ENCODE data around the gene MAT2A. TPM values are rescaled to one million over a fixed set of nuclear protein-coding genes. Genes with fewer than 3 reads are reported as not detected.
"Not testable (repeated sequence)": the region's sequence is repeated elsewhere in the genome, so short reads cannot be mapped to it uniquely, and the experiment has no call there.

MAT2A gene
- total RNA-seq, 1 donor: 124 TPM

DNA sequence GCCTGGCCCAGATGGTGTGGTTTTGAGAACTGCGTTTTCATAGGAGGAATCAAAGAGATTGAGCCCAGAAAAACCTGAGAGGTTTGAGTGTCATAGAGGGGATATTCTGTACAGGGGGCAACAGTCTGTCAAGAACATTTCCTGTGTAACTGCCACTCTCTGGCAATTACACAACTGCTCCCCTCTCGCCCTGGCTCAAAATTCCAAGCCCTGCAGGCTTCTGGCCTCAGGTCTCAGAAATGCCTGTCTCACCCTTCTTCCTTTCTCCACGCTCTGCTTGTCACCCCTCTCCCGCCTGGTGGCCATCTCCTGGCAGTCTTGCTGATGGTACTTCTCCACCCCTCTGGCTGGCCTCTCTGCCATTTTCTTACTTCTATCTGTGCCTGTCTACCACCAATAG is 49.3 kb downstream of the MAT2A start:
- DNase-seq (ENCODE audit: low read depth): no peak
- H3K4me3 ChIP-seq (ENCODE audit: low read depth, low read length): no peak overlapping the region
- TF ChIP-seq, protein P1, sequence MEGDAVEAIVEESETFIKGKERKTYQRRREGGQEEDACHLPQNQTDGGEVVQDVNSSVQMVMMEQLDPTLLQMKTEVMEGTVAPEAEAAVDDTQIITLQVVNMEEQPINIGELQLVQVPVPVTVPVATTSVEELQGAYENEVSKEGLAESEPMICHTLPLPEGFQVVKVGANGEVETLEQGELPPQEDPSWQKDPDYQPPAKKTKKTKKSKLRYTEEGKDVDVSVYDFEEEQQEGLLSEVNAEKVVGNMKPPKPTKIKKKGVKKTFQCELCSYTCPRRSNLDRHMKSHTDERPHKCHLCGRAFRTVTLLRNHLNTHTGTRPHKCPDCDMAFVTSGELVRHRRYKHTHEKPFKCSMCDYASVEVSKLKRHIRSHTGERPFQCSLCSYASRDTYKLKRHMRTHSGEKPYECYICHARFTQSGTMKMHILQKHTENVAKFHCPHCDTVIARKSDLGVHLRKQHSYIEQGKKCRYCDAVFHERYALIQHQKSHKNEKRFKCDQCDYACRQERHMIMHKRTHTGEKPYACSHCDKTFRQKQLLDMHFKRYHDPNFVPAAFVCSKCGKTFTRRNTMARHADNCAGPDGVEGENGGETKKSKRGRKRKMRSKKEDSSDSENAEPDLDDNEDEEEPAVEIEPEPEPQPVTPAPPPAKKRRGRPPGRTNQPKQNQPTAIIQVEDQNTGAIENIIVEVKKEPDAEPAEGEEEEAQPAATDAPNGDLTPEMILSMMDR (IDR thresholded peaks at IDR 0.05; ENCODE audit: insufficient read depth, low read depth, low read length): no peak

DNA sequence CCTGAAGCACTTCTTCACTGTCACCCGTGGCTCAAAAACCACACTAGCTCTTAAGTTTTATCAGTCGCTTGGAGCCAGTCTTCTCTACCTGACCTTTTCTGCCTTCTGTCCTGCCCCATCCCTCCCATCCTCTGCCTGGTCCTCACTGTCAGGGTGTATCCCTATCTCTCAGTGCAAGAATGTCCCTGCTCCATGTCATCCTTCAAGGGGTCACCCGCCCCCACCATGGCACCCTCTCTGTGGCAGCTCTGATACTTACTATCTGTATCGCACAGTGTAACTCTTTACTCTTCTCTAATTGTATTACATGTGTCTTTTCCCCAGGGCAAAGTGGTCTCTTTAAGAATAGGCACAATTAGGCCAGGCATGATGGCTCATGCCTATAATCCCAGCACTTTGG is 49.7 kb downstream of the MAT2A start:
- TF ChIP-seq, protein P1 (IDR thresholded peaks at IDR 0.05; ENCODE audit: insufficient read depth, low read depth, low read length): no peak
- no peak for DNase-seq (ENCODE audit: low read depth)
- H3K4me3 ChIP-seq (ENCODE audit: low read depth, low read length): no peak overlapping the region

DNA sequence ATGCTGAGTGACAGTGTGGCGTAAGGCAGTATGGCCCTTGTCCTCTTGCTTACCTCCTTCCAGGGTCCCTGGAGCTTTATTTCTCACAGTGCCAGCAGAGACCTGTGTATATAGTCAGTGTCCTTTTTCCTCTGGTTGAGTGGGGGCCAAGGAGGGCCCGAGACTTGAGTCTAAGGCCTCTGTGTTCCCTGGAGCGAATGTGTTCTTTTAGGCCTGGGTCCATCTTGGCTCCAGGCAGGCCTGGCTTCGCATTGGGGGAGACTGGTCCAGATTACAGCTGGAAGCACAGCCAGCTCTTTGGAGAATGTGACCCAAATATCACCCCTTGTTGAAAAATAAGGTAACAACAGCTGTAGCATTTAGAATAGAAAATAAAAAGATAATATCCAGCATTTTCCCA is 50.2 kb downstream of the MAT2A start:
- no peak for DNase-seq (ENCODE audit: low read depth)
- TF ChIP-seq, protein P1 (IDR thresholded peaks at IDR 0.05; ENCODE audit: insufficient read depth, low read depth, low read length): no peak
- H3K4me3 ChIP-seq (ENCODE audit: low read depth, low read length): no peak overlapping the region

DNA sequence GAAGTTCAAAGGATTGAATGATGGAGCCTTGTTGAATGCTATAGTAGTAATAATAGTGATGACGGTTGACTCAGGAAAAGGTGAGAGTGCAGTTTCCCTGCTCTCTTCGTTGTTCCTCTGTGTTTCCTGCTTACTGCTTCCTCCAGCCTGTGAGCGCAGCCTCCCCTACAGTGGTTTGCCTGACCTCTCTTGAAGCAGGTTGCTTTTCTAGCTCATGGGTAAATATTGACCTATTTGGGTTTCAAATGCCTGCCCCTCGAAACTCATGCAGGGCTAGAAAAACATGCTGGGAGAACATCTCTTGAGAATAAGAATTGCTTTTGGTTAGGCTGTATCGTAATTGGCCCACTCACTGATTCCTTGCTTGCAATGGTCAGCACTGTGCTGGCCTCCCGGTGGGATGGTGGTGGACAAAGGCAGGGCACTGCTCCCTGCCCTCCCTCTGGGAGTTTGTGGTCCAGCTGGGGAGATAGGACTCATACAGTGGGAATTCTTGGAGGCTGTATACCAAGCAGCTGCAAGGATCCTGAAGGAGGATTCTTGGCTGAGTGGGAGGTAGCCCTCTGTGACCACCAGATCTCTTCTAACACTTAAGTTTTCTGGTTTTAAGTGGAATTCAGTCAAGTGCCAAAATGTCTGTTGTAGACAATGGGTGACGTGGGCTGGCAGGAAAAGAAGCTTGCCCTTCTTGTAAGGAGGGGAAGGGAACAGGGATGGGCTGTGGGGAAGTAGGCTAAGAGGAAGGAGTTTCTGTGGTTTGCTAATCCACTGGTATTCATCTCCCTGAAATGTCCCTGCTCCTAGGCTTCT is 51.2 kb downstream of the MAT2A start:
- DNase-seq (ENCODE audit: low read depth): peak; percentile 91
- H3K4me3 ChIP-seq (ENCODE audit: low read depth, low read length): no peak overlapping the region
- TF ChIP-seq, protein P1 (IDR thresholded peaks at IDR 0.05; ENCODE audit: insufficient read depth, low read depth, low read length): no peak

DNA sequence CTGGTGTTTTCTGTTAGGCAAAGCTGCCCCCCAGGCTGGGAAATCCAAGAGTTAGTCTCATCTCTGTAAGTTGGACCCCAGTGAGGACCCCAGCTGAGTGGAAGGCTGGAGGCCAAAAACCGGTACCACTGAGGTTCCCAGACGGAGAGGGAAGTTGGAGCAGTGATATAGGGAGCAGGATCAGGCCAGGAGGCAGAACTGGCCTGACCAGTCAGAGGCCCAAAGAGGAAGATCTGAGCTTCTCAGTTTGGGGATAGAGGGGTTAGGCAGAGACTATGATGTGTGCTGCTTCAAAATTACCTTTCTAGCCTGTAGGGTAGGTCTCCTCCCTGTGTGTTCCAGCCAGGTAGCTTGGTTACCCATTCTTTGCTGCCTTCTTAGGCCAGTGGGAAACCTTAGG is 52.0 kb downstream of the MAT2A start:
- TF ChIP-seq, protein P1 (IDR thresholded peaks at IDR 0.05; ENCODE audit: insufficient read depth, low read depth, low read length): no peak
- no peak overlapping the region for H3K4me3 ChIP-seq (ENCODE audit: low read depth, low read length)
- no peak for DNase-seq (ENCODE audit: low read depth)

DNA sequence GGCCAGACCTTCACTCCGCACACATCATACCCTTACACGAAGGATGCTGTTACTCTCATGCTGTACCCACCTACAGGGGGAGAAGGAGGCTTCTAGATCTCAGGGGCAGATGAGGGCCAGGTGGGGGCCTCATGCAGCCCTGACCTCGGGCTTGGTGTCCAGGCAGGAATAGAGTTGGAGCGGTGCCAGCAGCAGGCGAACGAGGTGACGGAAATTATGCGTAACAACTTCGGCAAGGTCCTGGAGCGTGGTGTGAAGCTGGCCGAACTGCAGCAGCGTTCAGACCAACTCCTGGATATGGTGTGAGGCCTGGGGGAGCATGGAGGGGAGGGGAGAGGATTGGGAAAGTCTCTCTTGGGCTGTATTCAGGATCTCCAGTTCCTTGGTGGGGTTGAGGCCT is 52.6 kb downstream of the MAT2A start:
- DNase-seq (ENCODE audit: low read depth): no peak
- TF ChIP-seq, protein P1 (IDR thresholded peaks at IDR 0.05; ENCODE audit: insufficient read depth, low read depth, low read length): no peak
- H3K4me3 ChIP-seq (ENCODE audit: low read depth, low read length): no peak overlapping the region

DNA sequence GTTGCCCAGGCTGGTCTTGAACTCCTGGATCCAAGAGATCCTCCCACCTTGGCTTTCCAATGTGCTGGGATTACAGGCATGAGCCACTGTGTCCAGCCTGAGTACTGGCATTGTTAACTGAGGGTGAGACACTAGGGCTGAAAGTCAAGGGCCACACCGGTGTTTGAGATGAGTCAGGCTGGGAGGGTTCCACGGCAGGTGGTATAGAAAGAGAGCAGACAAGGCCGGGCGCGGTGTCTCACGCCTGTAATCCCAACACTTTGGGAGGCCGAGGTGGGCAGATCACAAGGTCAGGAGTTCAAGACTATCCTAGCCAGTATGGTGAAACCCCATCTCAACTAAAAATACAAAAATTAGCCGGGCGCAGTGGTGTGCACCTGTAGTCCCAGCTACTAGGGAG is 53.3 kb downstream of the MAT2A start:
- DNase-seq (ENCODE audit: low read depth); H3K4me3 ChIP-seq (ENCODE audit: low read depth, low read length): not testable (repeated sequence)

Data from fibroblast of villous mesenchyme (primary cell).